HT-29 (cell line): ENCODE results near the gene NANOGP8. TPM values are rescaled to one million over a fixed set of nuclear protein-coding genes. Genes with fewer than 3 reads are reported as not detected.
"Not testable (repeated sequence)": the region's sequence is repeated elsewhere in the genome, so short reads cannot be mapped to it uniquely, and the experiment has no call there.

Experiments
- DNase-seq: peaks from one replicate; pipeline ENCODE4 v3.0.0-alpha.2; 2015; ENCODE audit warnings: low spot score
- total RNA-seq: library from RNA; depleted of rRNA; stranded (reverse); fragments of >200 nt; shearing (Covaris generic); gene quantifications from 2 replicates; pipeline ENCODE4 v1.2.3, GENCODE V29; 2014; rRNA removed

The NANOGP8 gene
- total RNA-seq = not detected in 2 replicates

GRCh38 chr15:35085176-35085919 is at the start of gene NANOGP8:
Gene NANOGP8, minus strand, starts transcription at chr15:35085295. Its CDS starts 185 bp downstream, at chr15:35085110.
- DNase-seq = not testable (repeated sequence)

- no peak for DNase-seq
Observed at GRCh38 chr15:35134299-35134698, 49.2 kb upstream of the NANOGP8 start.

- DNase-seq = no peak
Observed at GRCh38 chr15:35130245-35130644, 45.1 kb upstream of the NANOGP8 start.

GRCh38 chr15:35129361-35129760 is 44.3 kb upstream of the NANOGP8 start:
- no peak for DNase-seq

GRCh38 chr15:35127717-35128116 is 42.6 kb upstream of the NANOGP8 start:
- no peak for DNase-seq

- DNase-seq = no peak
Observed at GRCh38 chr15:35126236-35126635, 41.1 kb upstream of the NANOGP8 start.

- DNase-seq = no peak
Observed at GRCh38 chr15:35123743-35124142, 38.6 kb upstream of the NANOGP8 start.

- no peak for DNase-seq
Observed at GRCh38 chr15:35121611-35122359, 36.7 kb upstream of the NANOGP8 start.

- DNase-seq = no peak
Observed at GRCh38 chr15:35120173-35120572, 35.1 kb upstream of the NANOGP8 start.

- DNase-seq = no peak
Observed at GRCh38 chr15:35118960-35119359, 33.9 kb upstream of the NANOGP8 start.

- DNase-seq = no peak
Observed at GRCh38 chr15:35117543-35118265, 32.6 kb upstream of the NANOGP8 start.

- DNase-seq = no peak
Observed at GRCh38 chr15:35115155-35115725, 30.1 kb upstream of the NANOGP8 start.

- DNase-seq = no peak
Observed at GRCh38 chr15:35112346-35112745, 27.3 kb upstream of the NANOGP8 start.

- DNase-seq = no peak
Observed at GRCh38 chr15:35111861-35112260, 26.8 kb upstream of the NANOGP8 start.

- DNase-seq = no peak
Observed at GRCh38 chr15:35108453-35108852, 23.4 kb upstream of the NANOGP8 start.

- no peak for DNase-seq
Observed at GRCh38 chr15:35107561-35107960, 22.5 kb upstream of the NANOGP8 start.

- DNase-seq = no peak
Observed at GRCh38 chr15:35107122-35107521, 22.0 kb upstream of the NANOGP8 start.

- no peak for DNase-seq
Observed at GRCh38 chr15:35104526-35105147, 19.5 kb upstream of the NANOGP8 start.

- DNase-seq = no peak
Observed at GRCh38 chr15:35102186-35102585, 17.1 kb upstream of the NANOGP8 start.

- no peak for DNase-seq
Observed at GRCh38 chr15:35101335-35101734, 16.2 kb upstream of the NANOGP8 start.

- no peak for DNase-seq
Observed at GRCh38 chr15:35098737-35099136, 13.6 kb upstream of the NANOGP8 start.
